GM19438 (cell line): ENCODE data around the gene PLEKHA7.
"Not testable (repeated sequence)": the region's sequence is repeated elsewhere in the genome, so short reads cannot be mapped to it uniquely, and the experiment has no call there.

Experiments
- ATAC-seq: cut with Tn5 transposase; IDR thresholded peaks from one replicate; pipeline ENCODE4 v1.9.1; 2021; ENCODE audit warnings: low read depth; ENCODE audit not compliant: unreplicated experiment

PLEKHA7 gene

GRCh38 chr11:16890442-16890841 lies 123.8 kb downstream of the PLEKHA7 start:
- ATAC-seq, result no peak

- no peak for ATAC-seq
Measured at GRCh38 chr11:16889905-16890304, 124.3 kb downstream of the PLEKHA7 start.

- ATAC-seq, result not testable (repeated sequence)
Measured at GRCh38 chr11:16889010-16889409, 125.2 kb downstream of the PLEKHA7 start.

- ATAC-seq, result not testable (repeated sequence)
Measured at GRCh38 chr11:16887887-16888286, 126.3 kb downstream of the PLEKHA7 start.

- no peak for ATAC-seq
Measured at GRCh38 chr11:16883174-16883573, 131.0 kb downstream of the PLEKHA7 start.

GRCh38 chr11:16881766-16882165 lies 132.4 kb downstream of the PLEKHA7 start:
- no peak for ATAC-seq

- ATAC-seq, result no peak
Measured at GRCh38 chr11:16881074-16881709, 133.0 kb downstream of the PLEKHA7 start.

- no peak for ATAC-seq
Measured at GRCh38 chr11:16880184-16880801, 133.9 kb downstream of the PLEKHA7 start.

- no peak for ATAC-seq
Measured at GRCh38 chr11:16879690-16880089, 134.5 kb downstream of the PLEKHA7 start.

- ATAC-seq, result no peak
Measured at GRCh38 chr11:16876837-16877236, 137.4 kb downstream of the PLEKHA7 start.

- no peak for ATAC-seq
Measured at GRCh38 chr11:16876053-16876752, 138.0 kb downstream of the PLEKHA7 start.

- no peak for ATAC-seq
Measured at GRCh38 chr11:16874275-16874975, 139.8 kb downstream of the PLEKHA7 start.

GRCh38 chr11:16873289-16873688 lies 140.9 kb downstream of the PLEKHA7 start:
- ATAC-seq, result no peak

GRCh38 chr11:16871368-16871767 lies 142.8 kb downstream of the PLEKHA7 start:
- ATAC-seq, result no peak

GRCh38 chr11:16867097-16867496 lies 147.1 kb downstream of the PLEKHA7 start:
- ATAC-seq, result no peak

- not testable (repeated sequence) for ATAC-seq
Measured at GRCh38 chr11:16864428-16864827, 149.8 kb downstream of the PLEKHA7 start.

- no peak for ATAC-seq
Measured at GRCh38 chr11:16863389-16863788, 150.8 kb downstream of the PLEKHA7 start.

GRCh38 chr11:16862726-16863125 lies 151.5 kb downstream of the PLEKHA7 start:
- no peak for ATAC-seq

GRCh38 chr11:16861862-16862261 lies 152.4 kb downstream of the PLEKHA7 start:
- no peak for ATAC-seq

GRCh38 chr11:16860617-16861016 lies 153.6 kb downstream of the PLEKHA7 start:
- no peak for ATAC-seq

- no peak for ATAC-seq
Measured at GRCh38 chr11:16859651-16860050, 154.6 kb downstream of the PLEKHA7 start.
